SKM-1 treated with dmso at 0.1 percent for 144 hours (cell line): ENCODE measurements around the gene SVBP.
"Not testable (repeated sequence)": the region's sequence is repeated elsewhere in the genome, so short reads cannot be mapped to it uniquely, and the experiment has no call there.

ENCODE experiments used
- DNase-seq: peaks from one replicate; lab custom pipeline; 2025; ENCODE audit not compliant: unreplicated experiment; lab: John Stamatoyannopoulos, UW

The SVBP gene

DNA sequence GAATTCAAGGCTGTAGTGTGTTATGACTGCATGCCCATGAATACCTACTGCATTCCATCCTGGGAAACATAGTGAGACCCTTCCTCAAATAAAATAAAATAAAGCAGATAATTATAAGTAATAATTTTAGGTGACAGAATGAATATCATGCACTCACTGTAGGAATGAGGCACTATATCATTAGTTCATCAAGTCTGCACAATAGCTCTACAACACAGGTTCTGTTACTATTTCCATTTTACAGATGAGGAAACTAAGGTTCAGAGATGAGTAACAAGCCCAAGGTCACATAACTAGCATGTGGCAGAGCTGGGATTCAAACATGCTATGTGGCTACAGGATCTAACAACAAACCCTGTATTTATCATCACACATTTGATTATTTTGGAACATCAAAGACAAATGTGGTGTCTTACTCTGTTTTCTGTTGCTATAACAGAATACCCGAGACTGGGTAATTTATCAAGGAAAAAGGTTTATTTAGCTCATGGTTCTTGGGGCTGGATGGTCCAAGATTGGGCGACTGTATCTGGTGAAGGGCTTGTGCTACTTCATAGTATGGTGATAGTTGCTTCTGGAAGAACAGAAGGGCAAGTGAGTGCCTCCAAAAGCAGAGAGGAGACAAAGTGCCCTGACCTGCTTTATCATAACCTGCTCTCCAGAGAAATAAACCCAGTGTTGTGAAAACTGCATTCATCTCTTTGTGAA lies 24.4 kb upstream of the SVBP start:
- DNase-seq: no peak

DNA sequence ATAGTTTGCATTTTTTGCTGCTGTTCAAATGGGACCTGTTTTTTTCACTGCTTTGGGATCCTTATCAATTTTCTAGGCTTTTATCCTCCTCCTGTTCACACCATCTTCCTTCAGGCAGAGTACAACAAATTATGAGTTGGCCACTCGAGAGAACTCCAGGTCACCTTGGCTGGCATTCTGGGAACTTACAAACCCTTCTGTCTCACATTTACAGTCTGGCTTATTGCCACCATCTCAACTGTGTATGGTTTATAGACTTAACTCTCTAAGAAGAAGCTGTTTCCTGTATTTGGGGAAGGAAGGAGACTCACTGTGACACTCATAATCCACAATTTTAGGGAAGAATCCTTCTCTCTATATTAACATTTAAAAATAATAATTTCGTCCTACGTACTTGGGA lies 23.8 kb upstream of the SVBP start:
- DNase-seq: no peak

DNA sequence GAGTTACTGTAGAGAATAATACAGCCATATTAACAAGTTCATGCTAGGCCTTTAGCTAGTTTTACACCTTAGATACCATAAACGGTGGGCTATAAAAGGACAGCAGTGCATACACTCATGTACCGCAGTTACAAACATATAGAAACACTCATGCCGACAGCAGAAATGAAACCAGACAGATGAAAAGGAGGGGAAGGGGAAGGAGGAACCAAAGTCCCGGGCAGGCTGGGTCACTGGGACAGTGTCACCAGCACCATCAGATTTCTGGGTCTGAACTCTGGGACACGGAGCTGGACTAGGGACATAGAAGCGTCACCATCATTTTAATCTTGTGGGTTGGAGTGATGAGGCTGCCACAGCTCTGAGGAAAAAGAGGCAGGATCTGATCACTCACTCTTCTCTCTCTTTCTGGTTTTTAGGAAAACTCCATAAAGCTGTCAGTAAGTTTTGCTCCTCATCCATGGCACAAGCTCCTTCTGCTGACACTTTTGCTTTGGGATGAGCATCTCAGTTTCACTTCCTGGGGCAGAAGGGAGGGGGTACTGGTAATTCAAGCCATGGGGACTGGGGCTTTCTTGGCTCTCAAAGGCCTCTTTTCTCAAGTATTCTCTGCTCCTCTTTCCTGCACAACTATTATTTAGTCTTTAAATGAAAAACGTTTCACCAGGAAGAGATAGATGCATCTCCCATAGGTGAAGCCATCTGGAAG lies 21.4 kb upstream of the SVBP start:
- no peak for DNase-seq

DNA sequence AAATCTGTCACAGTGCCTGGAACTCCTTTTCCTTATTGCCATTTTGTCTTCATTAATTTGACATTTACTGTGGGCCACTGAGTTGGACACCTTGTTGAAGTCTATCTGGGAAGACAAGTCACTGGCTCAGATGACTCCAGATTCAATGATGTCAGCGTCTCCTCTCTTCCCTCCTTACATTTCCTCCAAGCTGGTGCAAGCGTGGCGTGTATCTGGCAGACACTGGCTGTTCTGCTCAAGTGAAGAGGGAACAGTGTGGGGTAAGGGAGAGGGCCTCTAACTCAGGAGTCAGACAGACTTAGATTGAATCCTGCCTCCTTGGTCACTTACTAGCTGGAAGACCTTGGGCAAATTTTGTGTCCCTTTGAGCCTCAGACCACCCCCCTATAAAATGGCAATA lies 20.5 kb upstream of the SVBP start:
- no peak for DNase-seq

DNA sequence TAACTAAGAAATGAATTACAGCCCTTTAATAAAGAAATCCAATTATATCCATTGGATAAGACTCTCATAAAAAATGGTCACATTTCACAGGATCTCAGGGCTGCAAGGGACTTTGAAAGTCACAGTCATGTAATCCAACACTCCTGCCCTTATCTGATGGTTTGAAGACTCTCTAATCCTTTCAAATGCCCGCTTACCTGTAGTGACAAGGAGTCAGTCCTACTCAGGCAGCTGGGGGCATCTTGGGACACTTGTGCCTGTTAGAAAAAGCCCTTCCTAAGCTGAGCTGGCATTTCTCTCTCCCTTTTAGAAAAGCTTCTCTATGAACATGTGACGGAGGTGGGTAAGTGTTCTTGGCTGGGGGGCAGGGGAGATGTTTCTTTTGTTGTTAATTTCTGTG lies 18.2 kb upstream of the SVBP start:
- no peak for DNase-seq

DNA sequence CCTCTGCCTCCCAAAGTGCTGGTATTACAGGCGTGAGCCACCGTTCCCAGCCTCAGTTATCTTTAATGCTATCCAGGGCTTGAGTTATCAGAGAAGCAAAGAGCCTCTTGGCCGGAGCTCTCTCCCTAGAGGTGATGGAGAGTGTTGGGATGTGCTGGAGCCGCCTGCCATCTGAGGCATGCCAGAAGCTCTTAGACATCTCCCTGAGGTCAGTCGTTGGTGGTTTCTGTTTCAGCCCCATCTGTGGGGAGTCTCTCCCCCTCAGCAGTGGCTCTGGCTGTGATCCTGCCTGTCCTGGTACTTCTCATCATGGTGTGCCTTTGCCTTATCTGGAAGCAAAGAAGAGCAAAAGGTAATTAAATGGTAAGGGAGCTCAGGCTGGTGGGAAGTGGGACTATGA lies 17.6 kb upstream of the SVBP start:
- DNase-seq: no peak

DNA sequence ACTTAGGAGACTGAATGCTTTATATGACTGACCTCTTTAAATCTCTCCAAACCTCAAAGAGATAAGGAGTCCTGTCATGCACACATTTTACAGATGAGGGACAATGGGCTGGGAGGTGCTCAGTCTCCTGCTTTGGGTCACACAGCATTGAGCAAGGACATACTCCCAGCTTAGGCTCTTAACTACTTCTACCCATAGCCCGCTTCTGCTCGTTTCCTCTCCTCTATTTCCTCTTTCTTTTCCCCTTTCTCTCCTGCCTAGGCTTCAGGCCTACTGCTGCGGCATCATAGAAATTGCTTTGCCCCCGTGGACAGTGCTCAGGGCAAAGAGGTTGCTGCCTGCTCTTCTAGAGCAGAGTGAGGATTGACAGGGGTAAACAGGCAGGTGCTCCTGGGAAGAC lies 16.8 kb upstream of the SVBP start:
- DNase-seq: peak; percentile 54

DNA sequence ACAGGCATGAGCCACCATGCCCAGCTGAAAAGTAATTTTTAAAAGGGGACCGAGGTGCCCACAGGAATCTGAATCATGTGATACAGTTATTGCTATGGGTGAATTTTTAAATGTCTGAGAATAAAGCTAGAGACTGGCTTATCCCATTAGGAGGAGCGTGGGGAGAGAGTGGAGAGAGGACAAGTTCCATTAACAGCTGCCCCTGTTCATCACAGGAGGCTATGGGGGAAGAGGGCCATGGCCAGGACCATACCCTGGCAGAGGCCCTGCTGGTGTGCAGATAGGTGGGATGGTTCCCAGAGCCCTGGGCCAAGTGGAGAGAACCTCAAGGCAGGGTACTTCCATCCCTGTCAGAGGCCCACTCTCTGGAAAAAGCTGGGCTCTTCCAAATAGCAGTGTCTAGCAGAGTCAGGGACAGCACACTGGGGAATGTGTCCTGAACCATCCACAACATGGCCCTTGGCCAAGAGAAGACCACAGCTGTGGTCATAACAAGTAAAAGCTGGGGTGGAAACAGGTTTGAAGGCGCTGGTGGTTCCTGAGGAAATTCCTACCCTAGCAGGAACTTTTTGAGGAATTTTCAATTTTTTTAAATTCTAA lies 15.5 kb upstream of the SVBP start:
- no peak for DNase-seq

DNA sequence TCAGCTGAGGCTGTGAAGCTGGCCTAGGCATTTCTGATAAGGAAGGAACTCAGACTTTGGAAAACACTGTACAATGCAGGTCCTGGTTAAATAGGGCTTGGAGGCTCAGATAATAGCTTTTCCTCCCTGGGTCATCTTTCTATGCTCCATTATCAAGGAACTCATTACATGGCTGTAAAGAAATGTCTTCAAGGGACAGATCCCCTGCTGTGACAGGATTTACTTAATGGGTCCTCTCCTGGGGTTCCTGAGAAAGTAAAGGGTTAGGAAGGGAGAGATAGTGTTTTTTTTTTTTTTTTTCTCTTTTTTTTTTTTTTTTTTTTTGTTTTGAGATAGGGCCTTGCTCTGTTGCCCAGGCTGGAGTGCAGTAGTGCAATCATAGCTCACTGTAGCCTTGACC lies 14.1 kb upstream of the SVBP start:
- DNase-seq: no peak

DNA sequence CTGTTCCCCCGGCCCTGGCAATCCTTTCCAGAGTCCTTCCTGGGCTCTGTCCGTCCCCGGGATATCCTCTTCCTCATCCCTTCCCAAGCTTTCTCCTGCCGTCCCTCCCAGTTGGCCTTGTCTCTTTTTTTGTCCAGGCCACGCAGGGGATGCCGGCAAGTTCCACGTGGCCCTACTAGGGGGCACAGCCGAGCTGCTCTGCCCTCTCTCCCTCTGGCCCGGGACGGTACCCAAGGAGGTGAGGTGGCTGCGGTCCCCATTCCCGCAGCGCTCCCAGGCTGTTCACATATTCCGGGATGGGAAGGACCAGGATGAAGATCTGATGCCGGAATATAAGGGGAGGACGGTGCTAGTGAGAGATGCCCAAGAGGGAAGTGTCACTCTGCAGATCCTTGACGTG lies 13.4 kb upstream of the SVBP start:
- no peak for DNase-seq

DNA sequence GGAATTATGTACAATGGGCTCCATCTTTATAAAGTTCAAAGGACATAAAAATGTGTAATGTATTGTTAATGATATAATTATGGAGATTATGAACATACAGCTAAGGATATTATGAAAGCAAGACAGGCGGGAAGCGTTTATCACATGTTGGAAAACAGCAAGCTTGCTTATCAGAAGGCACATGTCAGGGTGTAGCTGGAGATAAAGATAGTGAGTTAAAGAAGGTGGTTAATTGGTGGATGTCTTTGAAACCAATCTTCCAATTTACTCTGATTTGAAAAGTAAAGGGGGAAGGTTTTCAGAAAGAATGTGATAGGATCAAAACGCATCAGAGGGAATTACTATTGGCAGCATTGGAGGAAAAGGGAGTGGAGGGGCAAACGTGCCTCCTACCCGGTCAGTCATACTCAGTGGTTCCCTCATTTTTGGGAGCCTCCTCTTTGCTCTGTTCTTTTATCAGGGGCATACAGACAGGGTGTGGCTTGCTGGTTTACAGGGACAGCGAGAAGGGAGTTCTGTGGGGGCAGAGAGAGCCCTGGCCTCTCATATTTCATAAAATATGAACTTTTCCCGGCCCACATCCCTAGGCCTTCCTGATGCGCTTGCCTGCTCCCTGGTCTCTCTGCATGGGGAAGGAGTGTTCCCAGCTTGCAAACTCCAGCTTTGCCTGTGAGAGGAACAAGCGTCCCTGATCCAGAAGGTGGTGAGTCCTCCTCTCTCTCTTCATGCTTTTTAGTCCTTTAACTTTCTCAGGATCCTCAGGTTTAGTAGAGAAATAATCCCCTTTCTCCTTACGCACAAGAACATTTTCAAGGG lies 8.0 kb upstream of the SVBP start:
- DNase-seq: no peak

DNA sequence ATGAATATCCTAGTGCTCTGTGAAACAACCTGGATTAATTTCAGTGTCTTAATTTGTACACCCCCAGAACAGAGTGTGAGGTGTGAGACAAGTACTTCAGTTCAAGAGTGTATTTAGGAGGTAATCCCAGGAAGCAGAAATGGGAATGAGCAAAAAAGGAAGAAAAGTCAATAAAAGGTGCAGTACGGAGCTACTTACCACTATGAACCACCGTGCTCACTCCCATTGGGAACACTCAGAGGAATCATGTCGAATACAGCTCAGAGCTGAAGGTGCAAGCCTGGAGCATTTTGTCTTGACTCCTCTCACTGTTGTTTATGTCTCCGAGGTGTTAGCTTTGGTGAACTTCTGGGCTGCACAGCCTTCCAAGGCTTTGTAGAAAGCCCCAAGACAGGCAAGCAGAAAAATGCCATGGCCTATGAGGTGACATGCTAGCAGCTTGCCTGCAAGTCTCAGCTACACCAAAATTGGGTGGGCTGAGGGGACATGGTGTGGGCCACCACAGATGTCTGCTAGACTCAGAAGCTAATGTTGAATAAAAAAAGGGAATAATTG lies 7.4 kb upstream of the SVBP start:
- no peak for DNase-seq

DNA sequence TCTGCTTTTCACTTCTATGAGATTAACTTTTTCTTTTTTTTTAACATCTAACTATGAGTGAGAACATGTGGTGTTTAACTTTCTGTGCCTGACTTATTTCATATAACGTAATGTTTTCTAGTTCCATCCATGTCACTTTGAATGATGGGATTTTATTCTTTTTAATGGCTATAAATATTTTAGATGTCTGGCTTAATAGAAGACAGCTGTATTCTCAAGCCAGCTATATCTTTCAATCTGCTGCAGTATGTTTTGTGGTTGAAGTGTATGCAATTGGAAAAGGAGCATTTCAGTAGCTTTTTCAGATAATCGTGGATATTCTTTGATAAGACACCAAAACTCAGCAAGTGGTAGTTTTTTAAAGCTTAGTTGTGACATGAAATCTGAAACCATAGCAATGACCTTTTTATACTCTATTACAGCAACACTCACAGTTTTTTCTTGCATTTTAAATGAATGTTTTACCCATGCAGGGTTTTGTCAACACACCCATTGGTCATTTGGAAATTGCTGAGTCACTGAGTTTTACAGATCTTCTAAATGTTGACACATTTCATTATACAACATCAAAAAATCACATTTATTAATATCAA lies 5.7 kb upstream of the SVBP start:
- no peak for DNase-seq

DNA sequence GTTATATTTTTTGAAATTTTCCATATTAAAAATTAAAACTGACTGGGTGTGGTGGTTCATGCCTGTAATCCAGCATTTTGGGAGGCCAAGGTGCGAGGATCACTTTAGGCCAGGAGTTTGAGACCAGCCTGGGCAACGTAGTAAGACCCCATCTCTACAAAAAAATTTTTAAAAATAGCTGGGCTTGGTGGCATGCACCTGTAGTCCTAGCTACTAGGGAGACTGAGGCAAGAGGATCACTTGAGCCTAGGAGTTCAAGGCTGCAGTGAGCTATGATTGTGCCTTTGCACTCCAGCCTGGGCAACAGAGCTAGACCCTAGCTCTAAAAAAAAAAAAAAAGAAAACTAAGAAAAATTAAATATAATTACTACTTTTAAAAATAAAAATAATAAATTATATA lies 4.5 kb upstream of the SVBP start:
- DNase-seq: no peak

DNA sequence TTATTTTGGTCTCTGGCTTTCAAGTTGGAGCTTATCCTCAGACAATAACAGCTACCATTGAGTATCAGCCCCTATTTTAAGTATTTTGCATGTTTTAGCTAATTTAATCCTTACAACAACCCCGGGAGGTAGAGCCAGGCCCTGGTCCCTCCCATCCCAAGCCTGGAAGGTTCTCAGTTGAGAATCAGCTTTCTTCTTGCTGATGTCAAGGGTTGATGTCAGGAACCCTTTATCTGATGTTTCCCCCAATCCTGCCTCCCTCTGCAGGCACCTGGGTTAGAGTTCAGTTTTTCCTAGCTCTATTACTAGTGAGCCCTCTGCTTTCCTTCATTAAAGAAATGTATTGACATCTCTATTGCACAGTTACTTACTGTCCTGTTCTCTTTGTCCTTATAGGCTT lies 3.6 kb upstream of the SVBP start:
- DNase-seq: no peak

DNA sequence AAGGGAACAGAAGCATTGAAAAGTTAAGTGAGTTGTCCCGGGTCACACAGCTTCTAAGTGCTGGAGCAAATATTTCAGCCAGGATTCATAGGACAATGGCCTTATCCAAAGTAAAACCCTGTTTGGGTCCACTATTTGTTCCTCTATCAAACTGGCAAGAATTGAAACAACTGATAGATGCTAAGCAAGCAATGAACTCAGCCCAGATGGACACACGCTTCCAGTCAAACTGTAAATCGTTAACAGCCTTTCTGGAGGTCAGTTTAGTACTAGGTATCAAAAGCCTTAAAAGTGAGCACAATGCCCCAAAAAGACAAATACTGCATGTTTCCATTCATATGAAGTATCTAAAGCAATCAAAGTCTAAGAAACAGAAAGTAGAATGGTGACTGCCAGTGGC lies 779 bp upstream of the SVBP start:
- DNase-seq: no peak

DNA sequence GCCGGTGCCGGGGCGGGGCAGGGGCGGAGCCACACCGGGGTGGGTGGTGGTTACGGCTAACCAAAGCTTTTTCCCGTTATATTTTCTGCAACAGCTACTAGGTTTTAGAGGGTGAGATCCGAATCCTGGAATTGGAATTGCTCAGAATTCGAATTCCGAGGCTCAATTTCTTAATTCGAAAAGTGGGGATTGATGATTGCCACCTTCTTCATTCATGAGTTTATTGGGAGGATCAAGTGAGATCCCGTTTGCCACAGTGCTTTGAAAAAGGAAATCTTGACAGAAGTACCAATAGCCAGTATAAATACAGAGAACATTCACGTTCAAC lies 207 bp upstream of the SVBP start:
- no peak for DNase-seq

DNA sequence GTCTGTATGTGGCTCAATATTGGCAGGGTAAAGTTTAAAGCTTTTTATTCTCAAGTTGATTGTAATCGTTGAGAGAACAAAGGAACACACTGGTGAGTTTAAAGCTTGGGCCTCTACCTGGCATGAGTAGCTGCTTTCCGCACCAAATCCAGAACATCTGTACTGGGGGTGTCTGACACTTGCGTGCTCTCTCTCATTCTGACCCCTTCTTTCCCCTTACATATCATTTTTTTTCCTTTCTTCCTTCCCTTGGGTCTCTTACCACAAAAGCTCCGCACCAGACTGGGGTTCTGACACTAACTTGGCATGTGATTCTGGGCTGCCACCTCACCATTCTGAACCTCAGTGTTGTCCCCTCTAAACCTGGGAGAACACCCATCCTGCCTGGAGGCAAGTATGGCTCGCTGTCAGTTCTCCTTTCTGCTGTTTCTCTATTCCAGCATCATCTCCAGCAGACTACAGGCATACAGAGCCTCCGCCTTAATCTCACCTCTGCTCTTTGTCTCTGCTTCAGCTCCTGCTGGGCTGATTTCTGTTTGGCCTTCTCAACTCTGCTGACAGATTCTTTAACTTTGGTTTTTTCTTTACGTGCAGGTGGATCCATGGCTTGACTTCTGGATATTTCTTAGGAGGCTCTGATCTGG lies 1.1 kb downstream of the SVBP start:
- DNase-seq: no peak

DNA sequence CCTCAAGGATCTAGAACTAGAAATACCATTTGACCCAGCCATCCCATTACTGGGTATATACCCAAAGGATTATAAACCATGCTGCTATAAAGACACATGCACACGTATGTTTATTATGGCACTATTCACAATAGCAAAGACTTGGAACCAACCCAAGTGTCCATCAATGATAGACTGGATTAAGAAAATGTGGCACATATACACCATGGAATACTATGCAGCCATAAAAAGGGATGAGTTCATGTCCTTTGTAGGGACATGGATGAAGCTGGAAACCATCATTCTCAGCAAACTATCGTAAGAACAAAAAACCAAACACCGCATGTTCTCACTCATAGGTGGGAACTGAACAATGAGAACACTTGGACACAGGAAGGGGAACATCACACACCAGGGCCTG lies 2.4 kb downstream of the SVBP start:
- DNase-seq: not testable (repeated sequence)

DNA sequence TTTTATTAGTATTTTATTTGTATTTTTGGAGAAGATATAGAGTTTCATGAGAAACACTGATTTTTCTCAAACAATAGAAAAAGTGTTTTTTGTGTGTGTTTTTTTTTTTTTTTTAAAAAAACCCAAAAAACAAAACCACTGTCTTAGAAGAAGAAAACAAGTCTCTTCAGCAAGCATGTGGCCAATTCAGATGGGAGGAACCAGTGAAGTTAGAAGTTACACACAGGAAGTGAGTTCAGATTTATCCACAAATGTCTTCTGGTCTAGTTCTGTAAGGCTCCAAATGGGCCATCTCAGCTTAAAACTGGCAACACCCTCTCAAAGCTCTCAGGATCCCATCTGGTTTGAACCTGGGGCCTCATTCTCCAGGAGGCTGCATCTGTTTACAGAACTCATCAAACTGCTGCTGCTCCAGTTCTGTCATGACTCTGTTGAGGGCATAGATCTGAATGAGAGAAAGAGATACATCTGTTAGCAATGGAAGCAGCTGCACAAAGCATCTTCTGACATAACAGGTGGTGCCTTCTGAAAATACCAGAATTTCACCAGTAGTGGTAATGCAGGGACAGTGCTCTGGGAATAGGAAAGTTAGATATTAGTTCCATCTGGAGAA lies 10.0 kb downstream of the SVBP start:
- DNase-seq: no peak
